Osteocyte (in vitro differentiated cells): Measurements from ENCODE around the gene BEND7. TPM values are rescaled to one million over a fixed set of nuclear protein-coding genes. Genes with fewer than 3 reads are reported as not detected.

Experiments used
- DNase-seq: peaks from one replicate; pipeline ENCODE4 v3.0.0; 2021; ENCODE audit warnings: mixed read lengths; ENCODE audit not compliant: unreplicated experiment; ENCODE audit errors: extremely low spot score
- H3K27ac Mint-ChIP-seq: one replicate; pipeline ENCODE4 v1.8.0; 2021; ENCODE audit warnings: mild to moderate bottlenecking, mixed read lengths; ENCODE audit not compliant: unreplicated experiment
- H3K27me3 Mint-ChIP-seq: one replicate; pipeline ENCODE4 v1.8.0; 2021; ENCODE audit warnings: mixed read lengths; ENCODE audit not compliant: unreplicated experiment
- H3K36me3 Mint-ChIP-seq: one replicate; pipeline ENCODE4 v1.8.0; 2021; ENCODE audit warnings: mixed read lengths; ENCODE audit not compliant: unreplicated experiment
- H3K4me1 Mint-ChIP-seq: one replicate; pipeline ENCODE4 v1.8.0; 2021; ENCODE audit warnings: mixed read lengths; ENCODE audit not compliant: unreplicated experiment
- H3K4me3 Mint-ChIP-seq: one replicate; pipeline ENCODE4 v1.8.0; 2021; ENCODE audit warnings: mild to moderate bottlenecking, moderate library complexity, mixed read lengths; ENCODE audit not compliant: unreplicated experiment
- H3K9me3 Mint-ChIP-seq: one replicate; pipeline ENCODE4 v1.8.0; 2021; ENCODE audit warnings: mixed read lengths; ENCODE audit not compliant: unreplicated experiment
- CTCF ChIP-seq: fragments of 200-600 bp; sonication (generic); IDR thresholded peaks from 2 replicates; pipeline ENCODE4 v1.5.0; 2021; ENCODE audit warnings: antibody characterized with exemption, mild to moderate bottlenecking, moderate library complexity
- total RNA-seq: library from RNA; stranded (reverse); gene quantifications from 2 replicates; pipeline ENCODE4 v1.2.1, GENCODE V29; 2021

BEND7 gene
- total RNA-seq, 1 donor from 2014 or later, result 12.4 TPM

- DNase-seq, result no peak
- Mint-ChIP-seq H3K27me3 (no peaks in the 10 kb centered on the region), H3K36me3 (no peaks in the 10 kb centered on the region), H3K4me3 (no peak overlapping the region), H3K27ac (no peak overlapping the region), H3K4me1 (no peaks in the 10 kb centered on the region), H3K9me3 (no peaks in the 10 kb centered on the region)
- TF ChIP-seq CTCF, result no peak
These were observed 8.6 kb downstream of the BEND7 start for GRCh38 chr10:13520194-13520593.

GRCh38 chr10:13518076-13518692, 10.6 kb downstream of the BEND7 start:
- no peak for DNase-seq
- H3K4me3 Mint-ChIP-seq, result no peak overlapping the region
- no peaks in the 10 kb centered on the region for H3K27me3 Mint-ChIP-seq
- H3K27ac Mint-ChIP-seq, result no peak overlapping the region
- TF ChIP-seq CTCF, result peak; percentile 55
- no peaks in the 10 kb centered on the region for H3K9me3 Mint-ChIP-seq
- H3K4me1 Mint-ChIP-seq, result no peaks in the 10 kb centered on the region
- H3K36me3 Mint-ChIP-seq, result no peaks in the 10 kb centered on the region

- no peak for DNase-seq
- Mint-ChIP-seq H3K27me3 (no peaks in the 10 kb centered on the region), H3K4me1 (no peaks in the 10 kb centered on the region), H3K9me3 (no peaks in the 10 kb centered on the region), H3K27ac (no peak overlapping the region), H3K36me3 (no peaks in the 10 kb centered on the region), H3K4me3 (no peak overlapping the region)
- TF ChIP-seq CTCF, result no peak
These were observed 11.1 kb downstream of the BEND7 start for GRCh38 chr10:13517675-13518074.

- H3K27me3 Mint-ChIP-seq, result no peaks in the 10 kb centered on the region
- no peak overlapping the region for H3K4me3 Mint-ChIP-seq
- no peaks in the 10 kb centered on the region for H3K4me1 Mint-ChIP-seq
- H3K27ac Mint-ChIP-seq, result no peak overlapping the region
- no peak for DNase-seq
- H3K9me3 Mint-ChIP-seq, result no peaks in the 10 kb centered on the region
- no peak for TF ChIP-seq CTCF
- H3K36me3 Mint-ChIP-seq, result no peaks in the 10 kb centered on the region
These were observed 12.6 kb downstream of the BEND7 start for GRCh38 chr10:13516176-13516575.

DNA sequence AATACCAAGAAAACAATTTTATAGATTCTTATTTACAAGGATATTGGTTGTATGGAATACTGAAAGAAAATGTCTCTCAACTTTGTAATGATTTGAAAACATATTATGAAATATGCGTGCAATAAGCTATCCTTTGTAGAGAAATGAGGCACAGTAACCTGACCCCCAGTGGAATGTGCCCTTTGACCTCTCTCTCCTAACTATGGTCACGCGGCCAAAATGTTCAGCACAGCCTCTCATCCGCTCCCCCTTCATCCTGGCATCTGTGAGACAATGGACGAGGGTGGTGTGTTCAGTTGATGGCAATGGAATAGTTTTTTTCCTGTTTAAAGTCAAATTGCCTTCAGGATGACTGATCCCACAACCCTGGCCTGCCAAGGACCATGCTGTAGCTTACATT, 13.3 kb downstream of the BEND7 start:
- Mint-ChIP-seq H3K4me3 (no peak overlapping the region), H3K27me3 (no peaks in the 10 kb centered on the region), H3K9me3 (no peaks in the 10 kb centered on the region), H3K27ac (no peak overlapping the region), H3K36me3 (no peaks in the 10 kb centered on the region), H3K4me1 (no peaks in the 10 kb centered on the region)
- no peak for TF ChIP-seq CTCF
- no peak for DNase-seq
